Measurements from ENCODE around the gene LINC00305. TPM values are rescaled to one million over a fixed set of nuclear protein-coding genes. Genes with fewer than 3 reads are reported as not detected.

The LINC00305 gene
- total RNA-seq, 1 experiment from 2014 or later = not detected

- Histone ChIP-seq H3K27me3 (replicated peaks; ENCODE audit: control insufficient read depth, insufficient read depth, low read length) (no peaks in the 10 kb centered on the region), H3K36me3 (ENCODE audit: control insufficient read depth, insufficient read depth, low read length) (no peaks in the 10 kb centered on the region), H3K4me1 (no peaks in the 10 kb centered on the region), H3K9me3 (no peaks in the 10 kb centered on the region), H3K4me3 (ENCODE audit: low read depth, low read length) (no peak overlapping the region)
- TF ChIP-seq CTCF (IDR thresholded peaks at IDR 0.05; ENCODE audit: insufficient read depth in 1 of 2, low read depth in 1 of 2, low read length in 1 of 2, severe bottlenecking in 1 of 2, unreplicated experiment in 1 of 2) = no peak
- Mint-ChIP-seq H3K4me1 (ENCODE audit: low read depth, unreplicated experiment) (peaks cover 6% of the 10 kb centered on the region), H3K36me3 (ENCODE audit: insufficient read depth, unreplicated experiment) (no peaks in the 10 kb centered on the region), H3K4me3 (ENCODE audit: unreplicated experiment) (no peak overlapping the region), H3K9me3 (ENCODE audit: unreplicated experiment) (no peaks in the 10 kb centered on the region), H3K27me3 (ENCODE audit: insufficient read depth, unreplicated experiment) (no peaks in the 10 kb centered on the region), H3K27ac (ENCODE audit: unreplicated experiment) (no peak overlapping the region)
- CTCF ChIA-PET = no interaction called here
- intact Hi-C loops (cut with micrococcal nuclease; ENCODE audit: unreplicated experiment) = no loop called here
- POLR2A ChIA-PET = no interaction called here
- no peak for DNase-seq
- BruUV-seq (replicated peaks) = no TSS peak
These were observed 48.6 kb downstream of the LINC00305 start for GRCh38 chr18:64100116-64100922.

- intact Hi-C loops (cut with micrococcal nuclease; ENCODE audit: unreplicated experiment) = loop anchor here (5.0 to 10.0 kb wide), 3 partner anchors 236 to 993 kb away; no protein-coding TSS in a partner anchor
- H3K27me3 ChIP-seq (replicated peaks; ENCODE audit: control insufficient read depth, insufficient read depth, low read length) = no peaks in the 10 kb centered on the region
- H3K9me3 Mint-ChIP-seq (ENCODE audit: unreplicated experiment) = no peaks in the 10 kb centered on the region
- ChIA-PET CTCF (no interaction called here), POLR2A (no interaction called here)
- H3K4me3 Mint-ChIP-seq (ENCODE audit: unreplicated experiment) = no peak overlapping the region
- no peaks in the 10 kb centered on the region for H3K9me3 ChIP-seq
- no TSS peak for BruUV-seq (replicated peaks)
- H3K27me3 Mint-ChIP-seq (ENCODE audit: insufficient read depth, unreplicated experiment) = no peaks in the 10 kb centered on the region
- no peaks in the 10 kb centered on the region for H3K36me3 Mint-ChIP-seq (ENCODE audit: insufficient read depth, unreplicated experiment)
- DNase-seq = no peak
- no peaks in the 10 kb centered on the region for H3K36me3 ChIP-seq (ENCODE audit: control insufficient read depth, insufficient read depth, low read length)
- TF ChIP-seq CTCF (IDR thresholded peaks at IDR 0.05; ENCODE audit: insufficient read depth in 1 of 2, low read depth in 1 of 2, low read length in 1 of 2, severe bottlenecking in 1 of 2, unreplicated experiment in 1 of 2) = no peak
- H3K4me1 ChIP-seq = no peaks in the 10 kb centered on the region
- no peak overlapping the region for H3K27ac Mint-ChIP-seq (ENCODE audit: unreplicated experiment)
- H3K4me3 ChIP-seq (ENCODE audit: low read depth, low read length) = no peak overlapping the region
- peaks cover 6% of the 10 kb centered on the region for H3K4me1 Mint-ChIP-seq (ENCODE audit: low read depth, unreplicated experiment)
These were observed 49.6 kb downstream of the LINC00305 start for GRCh38 chr18:64099244-64099643.

GRCh38 chr18:64097497-64097896 lies 51.4 kb downstream of the LINC00305 start:
- ChIA-PET POLR2A (no interaction called here), CTCF (no interaction called here)
- H3K27me3 ChIP-seq (replicated peaks; ENCODE audit: control insufficient read depth, insufficient read depth, low read length) = no peaks in the 10 kb centered on the region
- Mint-ChIP-seq H3K36me3 (ENCODE audit: insufficient read depth, unreplicated experiment) (no peaks in the 10 kb centered on the region), H3K27ac (ENCODE audit: unreplicated experiment) (no peak overlapping the region), H3K4me1 (ENCODE audit: low read depth, unreplicated experiment) (peaks cover 6% of the 10 kb centered on the region), H3K4me3 (ENCODE audit: unreplicated experiment) (no peak overlapping the region), H3K9me3 (ENCODE audit: unreplicated experiment) (no peaks in the 10 kb centered on the region), H3K27me3 (ENCODE audit: insufficient read depth, unreplicated experiment) (no peaks in the 10 kb centered on the region)
- no TSS peak for BruUV-seq (replicated peaks)
- DNase-seq = no peak
- intact Hi-C loops (cut with micrococcal nuclease; ENCODE audit: unreplicated experiment) = loop anchor here (5.0 to 10.0 kb wide), 3 partner anchors 237 to 995 kb away; no protein-coding TSS in a partner anchor
- H3K4me1 ChIP-seq = no peaks in the 10 kb centered on the region
- H3K4me3 ChIP-seq (ENCODE audit: low read depth, low read length) = no peak overlapping the region
- no peak for TF ChIP-seq CTCF (IDR thresholded peaks at IDR 0.05; ENCODE audit: insufficient read depth in 1 of 2, low read depth in 1 of 2, low read length in 1 of 2, severe bottlenecking in 1 of 2, unreplicated experiment in 1 of 2)
- H3K36me3 ChIP-seq (ENCODE audit: control insufficient read depth, insufficient read depth, low read length) = no peaks in the 10 kb centered on the region
- H3K9me3 ChIP-seq = no peaks in the 10 kb centered on the region

Measured in Caco-2 (cell line).